K562 (cell line): ENCODE data around the gene TRAPPC2L. TPM values are rescaled to one million over a fixed set of nuclear protein-coding genes. Genes with fewer than 3 reads are reported as not detected.

Experiments used
- ARNT ChIP-seq, 2 experiments: fragments of 450-650 bp; IDR thresholded peaks; 2 replicates each; pipeline ENCODE4 v1.6.1; 2016; ENCODE audit warnings: mild to moderate bottlenecking in 1 of 2
- CBX1 ChIP-seq: sonication (generic); IDR thresholded peaks from 2 replicates; pipeline ENCODE4 v1.6.1; 2016; ENCODE audit warnings: antibody characterized with exemption, low read depth, mild to moderate bottlenecking
- CHD2 ChIP-seq: IDR thresholded peaks from 2 replicates; pipeline ENCODE4 v1.6.1; 2011; ENCODE audit warnings: low read depth, low read length
- FOXK1 ChIP-seq: sonication (generic); formaldehyde crosslinking; IDR thresholded peaks from 2 replicates; pipeline ENCODE4 v1.8.0; 2022; ENCODE audit warnings: missing genetic modification reagents, mild to moderate bottlenecking, borderline replicate concordance
- GABPB1 ChIP-seq: sonication (generic); formaldehyde crosslinking; IDR thresholded peaks from 2 replicates; pipeline ENCODE4 v1.8.0; 2022; ENCODE audit warnings: mild to moderate bottlenecking, missing genetic modification reagents
- GTF2F1 ChIP-seq: IDR thresholded peaks from 2 replicates; pipeline ENCODE4 v1.6.1; 2011; ENCODE audit warnings: low read depth, low read length, improper control_type of control experiment
- IRF2 ChIP-seq: sonication (generic); formaldehyde crosslinking; IDR thresholded peaks from 2 replicates; pipeline ENCODE4 v1.8.1; 2022; ENCODE audit warnings: mild to moderate bottlenecking, missing genetic modification reagents
- L3MBTL2 ChIP-seq: fragments of 450-650 bp; IDR thresholded peaks from 2 replicates; pipeline ENCODE4 v1.6.1; 2016; ENCODE audit warnings: mild to moderate bottlenecking, moderate library complexity
- NFATC3 ChIP-seq: fragments of 450-650 bp; IDR thresholded peaks from 2 replicates; pipeline ENCODE4 v1.6.1; 2017; ENCODE audit warnings: mild to moderate bottlenecking
- NUFIP1 ChIP-seq: fragments of 450-650 bp; IDR thresholded peaks from 2 replicates; pipeline ENCODE4 v1.6.1; 2018; ENCODE audit not compliant: partially characterized antibody
- RAD51 ChIP-seq: fragments of 450-650 bp; IDR thresholded peaks from 2 replicates; pipeline ENCODE4 v1.7.1; 2016; ENCODE audit warnings: low read depth, mild to moderate bottlenecking, borderline replicate concordance
- RBBP5 ChIP-seq: fragments of 200-600 bp; sonication (generic); IDR thresholded peaks from 2 replicates; pipeline ENCODE4 v1.6.1; 2012; ENCODE audit warnings: borderline replicate concordance, mild to moderate bottlenecking, low read length, control low read depth, inconsistent platforms; ENCODE audit not compliant: insufficient read depth, poor library complexity, severe bottlenecking
- RFX1 ChIP-seq: fragments of 450-650 bp; IDR thresholded peaks from 2 replicates; pipeline ENCODE4 v1.6.1; 2016; ENCODE audit warnings: mild to moderate bottlenecking, moderate library complexity
- RNF2 ChIP-seq: sonication (generic); IDR thresholded peaks from 2 replicates; pipeline ENCODE4 v1.6.1; 2016
- STAT5B ChIP-seq: fragments of 250-450 bp; sonication (Bioruptor Pico); IDR thresholded peaks from 2 replicates; pipeline ENCODE4 v1.8.0; 2021; ENCODE audit warnings: mild to moderate bottlenecking, inconsistent platforms
- TCF15 ChIP-seq: fragments of 250-450 bp; sonication (Bioruptor Pico); IDR thresholded peaks from 2 replicates; pipeline ENCODE4 v1.8.0; 2022; ENCODE audit warnings: moderate library complexity, mild to moderate bottlenecking, inconsistent platforms
- THRAP3 ChIP-seq: fragments of 450-650 bp; IDR thresholded peaks from 2 replicates; pipeline ENCODE4 v1.6.1; 2016; ENCODE audit warnings: mild to moderate bottlenecking, inconsistent platforms, borderline replicate concordance
- TOE1 ChIP-seq, 2 experiments: fragments of 450-650 bp in 1 of 2; sonication (generic) in 1 of 2; formaldehyde crosslinking in 1 of 2; IDR thresholded peaks; 2 replicates each; pipeline versions ENCODE4 v1.7.1 to v1.8.0; 2016 to 2022; ENCODE audit warnings: borderline replicate concordance in 2 of 2, mild to moderate bottlenecking in 2 of 2, antibody characterized with exemption in 1 of 2, inconsistent platforms in 1 of 2, low read depth in 1 of 2, missing genetic modification reagents in 1 of 2, moderate library complexity in 1 of 2
- VEZF1 ChIP-seq: fragments of 200-800 bp; sonication (Bioruptor generic); IDR thresholded peaks from 2 replicates; pipeline ENCODE4 v1.6.1; 2017; ENCODE audit warnings: missing genetic modification characterization, missing compliant biosample characterization
- ZC3H11A ChIP-seq: IDR thresholded peaks from 2 replicates; pipeline ENCODE4 v1.6.1; 2012; ENCODE audit warnings: low read depth, low read length, improper control_type of control experiment
- ZNF143 ChIP-seq: sonication (generic); formaldehyde crosslinking; IDR thresholded peaks from 2 replicates; pipeline ENCODE4 v1.9.0; 2022; ENCODE audit warnings: mild to moderate bottlenecking, missing genetic modification reagents
- ZNF707 ChIP-seq: fragments of 250-450 bp; sonication (Bioruptor Pico); conservative IDR thresholded peaks from 2 replicates; pipeline ENCODE4 v1.8.0; 2022; ENCODE audit warnings: inconsistent platforms, mild to moderate bottlenecking, moderate library complexity
- polyA plus RNA-seq, 8 experiments: library from polyadenylated mRNA; depleted of rRNA in 4 of 8; stranded (reverse) in 5 of 8; unstranded in 3 of 8; fragments of >200 nt; fragmentation: Nextera tagmentation in 2 of 8; fragmentation: Illumina TruSeq in 1 of 8; extraction: Ambion mirVana in 2 of 8; extraction: Trizol in 1 of 8; gene quantifications; 2 replicates each; pipeline versions ENCODE4 v1.2.1 to v1.2.3, GENCODE V29; 2011 to 2014; ENCODE audit warnings: inconsistent platforms in 1 of 8, missing spikeins in 1 of 8
- total RNA-seq, 7 experiments: library from RNA; depleted of rRNA in 6 of 7; stranded (reverse); fragments of >200 nt in 6 of 7; fragmentation: Illumina TruSeq in 2 of 7; extraction: Trizol in 2 of 7; gene quantifications; 2 replicates each; pipeline versions ENCODE4 v1.2.1 to v1.2.3, GENCODE V29; 2011 to 2021; ENCODE audit warnings: low replicate concordance in 1 of 7
- TF ChIP-seq, protein P1 (sequence below), 2 experiments: fragments of 450-650 bp in 1 of 2; sonication (generic) in 1 of 2; formaldehyde crosslinking in 1 of 2; IDR thresholded peaks in 1 of 2; conservative IDR thresholded peaks in 1 of 2; 2 replicates each; pipeline versions ENCODE4 v1.6.1 to v1.8.1; 2016 to 2023; ENCODE audit warnings: mild to moderate bottlenecking in 2 of 2, moderate library complexity in 2 of 2, inconsistent platforms in 1 of 2, missing genetic modification reagents in 1 of 2

Gene TRAPPC2L
- total and polyA plus RNA-seq, 9 of the 15 experiments (the other 6 are each of a cell fraction or from before 2014, with no cell fraction given): 60.4 to 398 (median 97.5) TPM

DNA sequence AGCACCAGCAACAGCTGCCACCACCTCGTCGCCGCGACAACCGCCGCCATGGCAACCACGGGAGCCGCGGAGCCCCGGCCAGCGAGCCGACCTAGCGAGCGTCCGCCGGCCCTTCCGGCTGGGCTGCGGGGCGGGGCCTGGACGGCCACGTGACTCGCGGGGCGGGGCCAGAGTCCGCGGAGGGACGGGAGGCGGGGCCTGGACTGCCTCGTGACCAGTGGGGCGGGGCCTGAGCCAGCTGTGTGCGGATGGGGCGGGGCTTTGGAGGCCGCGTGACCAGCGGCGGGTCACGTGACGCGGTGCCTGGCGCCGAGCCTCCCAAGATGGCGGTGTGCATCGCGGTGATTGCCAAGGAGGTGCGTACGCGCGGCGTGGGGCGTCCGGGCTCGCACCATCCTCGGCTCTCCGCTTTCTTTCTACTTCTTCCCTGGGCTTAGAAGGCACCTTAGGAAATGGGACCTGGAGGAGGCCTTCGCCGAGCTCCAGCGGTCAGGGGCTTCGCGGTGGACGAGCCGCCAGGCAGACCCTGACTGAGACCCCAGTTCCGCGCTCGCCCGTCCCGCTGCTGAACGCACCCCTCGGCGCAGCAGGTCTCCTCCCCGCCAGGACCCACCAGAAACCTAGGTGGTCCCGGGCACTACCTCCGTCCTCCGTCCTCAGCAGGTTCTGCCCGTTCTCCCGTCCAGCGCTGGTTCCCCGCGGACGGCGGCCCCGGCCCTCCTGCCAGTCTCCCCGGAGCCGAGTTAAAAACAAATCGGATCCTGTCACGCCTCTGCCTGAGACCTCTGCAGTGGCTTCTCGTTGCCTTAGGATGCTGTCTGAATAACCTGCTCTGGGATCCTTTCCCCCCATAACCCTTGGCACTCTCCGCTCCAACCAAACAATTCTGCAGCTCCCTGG lies at the start of gene TRAPPC2L, which contains the start of gene GALNS (continued):
- TF ChIP-seq, protein P1, sequence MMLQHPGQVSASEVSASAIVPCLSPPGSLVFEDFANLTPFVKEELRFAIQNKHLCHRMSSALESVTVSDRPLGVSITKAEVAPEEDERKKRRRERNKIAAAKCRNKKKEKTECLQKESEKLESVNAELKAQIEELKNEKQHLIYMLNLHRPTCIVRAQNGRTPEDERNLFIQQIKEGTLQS (IDR thresholded peaks at IDR 0.05): peak; percentile 38; the same call in 1 of the 2 replicates
- TF ChIP-seq, protein P1 (CRISPR knock-in tag; conservative IDR thresholded peaks at IDR 0.05): no peak
- TF ChIP-seq FOXK1 (CRISPR knock-in tag) (no peak), RAD51 (peak; percentile 100), NUFIP1 (no peak), ZNF143 (CRISPR knock-in tag) (no peak), GABPB1 (CRISPR knock-in tag) (peak; percentile 74), RBBP5 (peak; percentile 68), IRF2 (CRISPR knock-in tag) (no peak), TOE1 (IDR thresholded peaks at IDR 0.05; ENCODE audit: borderline replicate concordance) (peak; percentile 100), TOE1 (CRISPR knock-in tag; IDR thresholded peaks at IDR 0.05; ENCODE audit: borderline replicate concordance, low read depth) (no peak), L3MBTL2 (peak; percentile 43; the same call in 1 of the 2 replicates), NFATC3 (no peak), GTF2F1 (peak; percentile 68; the same call in 1 of the 2 replicates), STAT5B (CRISPR knock-in tag) (no peak), VEZF1 (CRISPR knock-in tag) (peak; percentile 50; the same call in 1 of the 2 replicates), RFX1 (peak; percentile 85), CHD2 (0 out of 2 replicates have a peak, but pooled peaks have one; percentile 14), ZC3H11A (no peak), ZNF707 (CRISPR knock-in tag) (no peak), RNF2 (no peak), ARNT (IDR thresholded peaks at IDR 0.05) (no peak), CBX1 (peak; percentile 86; the same call in 1 of the 2 replicates), THRAP3 (no peak), TCF15 (no peak)
